K562 (cell line): ENCODE data around the gene PPIL6. TPM values are rescaled to one million over a fixed set of nuclear protein-coding genes. Genes with fewer than 3 reads are reported as not detected.

Source experiments
- ATAC-seq: fragments of 200-7000 bp; cut with Tn5 transposase; 3 replicates; pipeline ENCODE4 v1.9.1; 2020; ENCODE audit warnings: moderate library complexity
- BruUV-seq: library from RNA; stranded (reverse); fragments of 400-500 nt; replicated peaks from 2 replicates; lab custom pipeline; 2021; lab: Mats Ljungman, UMichigan
- CTCF ChIA-PET: fragments of 300-600 bp; formaldehyde crosslinking; extraction: SDS; loops from one replicate; lab custom pipeline; 2021; ENCODE audit warnings: low intra/inter-chr PET ratio; lab: Yijun Ruan, JAX
- POLR2A ChIA-PET: fragments of 300-600, 350-650 bp; sonication (Branson Sonifier 250); formaldehyde crosslinking; extraction: SDS; loops from one replicate; lab custom pipeline; 2021; ENCODE audit warnings: antibody characterized with exemption, inconsistent platforms; lab: Yijun Ruan, JAX
- DNase-seq, 4 experiments: peaks; one replicate each; pipeline versions ENCODE4 v3.0.0 to v3.0.0-alpha.2; 2011 to 2018; ENCODE audit warnings: low spot score in 3 of 4, mixed read lengths in 3 of 4; ENCODE audit errors: extremely low read depth in 1 of 4
- FAIRE-seq: peaks from 2 replicates; lab custom pipeline; 2011; peaks lifted over from hg19 to GRCh38; lab: Jason Lieb, UNC
- H2AFZ ChIP-seq: 2 replicates; pipeline ENCODE4 v1.6.0; 2011; ENCODE audit warnings: low read depth, low read length, control low read depth, inconsistent platforms
- H3K27ac ChIP-seq: fragments of 200-600 bp; 3 replicates; pipeline ENCODE4 v1.8.0; 2011; ENCODE audit warnings: low read depth, mild to moderate bottlenecking, control low read depth, inconsistent platforms, low read length, moderate library complexity, mixed read lengths; ENCODE audit errors: extremely low read depth
- H3K27me3 ChIP-seq, 2 experiments: fragments of 300-600 bp in 1 of 2; 2 replicates in 1 of 2; 3 replicates in 1 of 2; pipeline versions ENCODE4 v1.6.0 to v1.8.0; 2011; ENCODE audit warnings: inconsistent platforms in 2 of 2, low read length in 2 of 2, mild to moderate bottlenecking in 1 of 2, mixed read lengths in 1 of 2, moderate library complexity in 1 of 2; ENCODE audit not compliant: control insufficient read depth in 2 of 2, insufficient read depth in 2 of 2
- H3K36me3 ChIP-seq: fragments of 300-600 bp; 3 replicates; pipeline ENCODE4 v1.8.0; 2011; ENCODE audit warnings: mild to moderate bottlenecking, low read length, inconsistent platforms; ENCODE audit not compliant: control insufficient read depth, insufficient read depth
- H3K4me1 ChIP-seq, 2 experiments: fragments of 200-600 bp in 1 of 2; replicated peaks in 1 of 2; 2 replicates in 1 of 2; 3 replicates in 1 of 2; pipeline versions ENCODE4 v1.5.1 to v1.8.0; 2011; ENCODE audit warnings: inconsistent platforms in 2 of 2, low read length in 2 of 2, mild to moderate bottlenecking in 1 of 2, mixed read lengths in 1 of 2, moderate library complexity in 1 of 2; ENCODE audit not compliant: control insufficient read depth in 2 of 2, insufficient read depth in 2 of 2
- H3K4me2 ChIP-seq: 2 replicates; pipeline ENCODE4 v1.6.1; 2011; ENCODE audit warnings: low read length, control low read depth, inconsistent platforms, mixed read lengths; ENCODE audit not compliant: insufficient read depth
- H3K4me3 ChIP-seq: fragments of 200-600 bp; sonication (generic), shearing (Covaris generic); 2 replicates; pipeline ENCODE4 v1.5.1; 2016; ENCODE audit warnings: control low read depth, inconsistent platforms
- H3K79me2 ChIP-seq: fragments of 200-600 bp; 3 replicates; pipeline ENCODE4 v1.8.0; 2011; ENCODE audit warnings: low read length, inconsistent platforms; ENCODE audit not compliant: control insufficient read depth, insufficient read depth
- H3K9ac ChIP-seq, 2 experiments: 2 replicates each; pipeline versions ENCODE4 v1.6.0 to v1.6.1; 2011; ENCODE audit warnings: low read depth in 2 of 2, low read length in 2 of 2, control low read depth in 1 of 2, inconsistent platforms in 1 of 2, mild to moderate bottlenecking in 1 of 2, mixed read lengths in 1 of 2; ENCODE audit not compliant: insufficient read depth in 1 of 2
- H3K9me1 ChIP-seq: one replicate; pipeline ENCODE4 v1.6.0; 2011; ENCODE audit warnings: inconsistent platforms, mild to moderate bottlenecking, low read length, moderate library complexity; ENCODE audit not compliant: control insufficient read depth, insufficient read depth
- H3K9me3 ChIP-seq: replicated peaks from 2 replicates; pipeline ENCODE4 v1.5.1; 2011; ENCODE audit warnings: low read depth, low read length, inconsistent platforms; ENCODE audit not compliant: control insufficient read depth, insufficient read depth
- H4K20me1 ChIP-seq: replicated peaks from 2 replicates; pipeline ENCODE4 v1.6.1; 2011; ENCODE audit warnings: low read length, inconsistent platforms, mixed read lengths; ENCODE audit not compliant: control insufficient read depth, insufficient read depth
- ARID4B ChIP-seq: sonication (generic); formaldehyde crosslinking; IDR thresholded peaks from 2 replicates; pipeline ENCODE4 v1.8.0; 2022; ENCODE audit warnings: mild to moderate bottlenecking, missing genetic modification reagents
- CEBPB ChIP-seq: fragments of 450-650 bp; IDR thresholded peaks from 2 replicates; pipeline ENCODE4 v1.6.1; 2016; ENCODE audit warnings: missing genetic modification characterization, missing compliant biosample characterization
- CEBPG ChIP-seq, 3 experiments: fragments of 200-800 bp in 1 of 3; sonication (Bioruptor generic) in 1 of 3; sonication (generic) in 1 of 3; formaldehyde crosslinking in 1 of 3; IDR thresholded peaks in 2 of 3; conservative IDR thresholded peaks in 1 of 3; 2 replicates each; pipeline versions ENCODE4 v1.6.1 to v1.8.0; 2016 to 2022; ENCODE audit warnings: missing compliant biosample characterization in 2 of 3, missing genetic modification characterization in 2 of 3, mild to moderate bottlenecking in 1 of 3, missing genetic modification reagents in 1 of 3
- NCOA4 ChIP-seq: fragments of 450-650 bp; IDR thresholded peaks from 2 replicates; pipeline ENCODE4 v1.6.1; 2018; ENCODE audit warnings: mild to moderate bottlenecking; ENCODE audit not compliant: partially characterized antibody
- NFIC ChIP-seq: fragments of 450-650 bp; IDR thresholded peaks from 2 replicates; pipeline ENCODE4 v1.6.1; 2017; ENCODE audit warnings: mild to moderate bottlenecking, inconsistent platforms
- POLR2AphosphoS2 ChIP-seq: IDR thresholded peaks from 2 replicates; pipeline ENCODE4 v1.6.1; 2012; ENCODE audit warnings: low read length, improper control_type of control experiment
- POLR2AphosphoS5 ChIP-seq: IDR thresholded peaks from 2 replicates; pipeline ENCODE4 v1.6.1; 2011; ENCODE audit warnings: mild to moderate bottlenecking, low read depth, low read length, moderate library complexity; ENCODE audit not compliant: control insufficient read depth, insufficient read depth
- POLR3A ChIP-seq: IDR thresholded peaks from 2 replicates; pipeline ENCODE4 v1.6.1; 2011; ENCODE audit warnings: borderline replicate concordance, mild to moderate bottlenecking, moderate library complexity; ENCODE audit not compliant: insufficient read length, insufficient read depth; ENCODE audit errors: extremely low read depth
- SPI1 ChIP-seq: IDR thresholded peaks from 2 replicates; pipeline ENCODE4 v1.6.1; 2011; ENCODE audit warnings: low read depth, low read length, control low read depth, borderline replicate concordance
- ZBTB12 ChIP-seq: fragments of 250-450 bp; sonication (Bioruptor Pico); IDR thresholded peaks from 2 replicates; pipeline ENCODE4 v1.4.0; 2020
- ZBTB2 ChIP-seq: fragments of 450-650 bp; IDR thresholded peaks from 2 replicates; pipeline ENCODE4 v1.6.1; 2016; ENCODE audit warnings: antibody characterized with exemption
- ZKSCAN8 ChIP-seq: fragments of 200-800 bp; sonication (Bioruptor generic); IDR thresholded peaks from 2 replicates; pipeline ENCODE4 v1.6.1; 2016; ENCODE audit warnings: missing genetic modification characterization, missing compliant biosample characterization
- ZNF12 ChIP-seq: sonication (generic); formaldehyde crosslinking; IDR thresholded peaks from 2 replicates; pipeline ENCODE4 v1.4.0; 2020; ENCODE audit warnings: mild to moderate bottlenecking, missing genetic modification reagents
- ZNF583 ChIP-seq: fragments of 250-450 bp; sonication (Bioruptor Pico); IDR thresholded peaks from 2 replicates; pipeline ENCODE4 v1.4.0; 2020
- ZNF696 ChIP-seq: fragments of 250-450 bp; sonication (Bioruptor Pico); conservative IDR thresholded peaks from 2 replicates; pipeline ENCODE4 v1.4.0; 2020; ENCODE audit warnings: mild to moderate bottlenecking, moderate library complexity
- WGBS: fragments of 100-300 bp; shearing (Covaris generic); methylation state at CpG from one replicate; pipeline ENCODE4 v1.1.6; 2016; ENCODE audit warnings: low coverage, mixed read lengths; ENCODE audit not compliant: insufficient coverage; ENCODE audit errors: missing lambda C conversion rate; 5-methylcytosine and 5-hydroxymethylcytosine counted together
- in situ Hi-C: fragments of 300-500 bp; cut with MboI; formaldehyde crosslinking; loops from 4 replicates; pipeline ENCODE4 v1.15.0; 2018; ENCODE audit warnings: inconsistent platforms, mixed read lengths
- intact Hi-C: fragments of 100-400 bp; cut with micrococcal nuclease; formaldehyde crosslinking; loops from 2 replicates; pipeline ENCODE4 v1.14.2; 2022
- polyA plus RNA-seq, 8 experiments: library from polyadenylated mRNA; depleted of rRNA in 4 of 8; stranded (reverse) in 5 of 8; unstranded in 3 of 8; fragments of >200 nt; fragmentation: Nextera tagmentation in 2 of 8; fragmentation: Illumina TruSeq in 1 of 8; extraction: Ambion mirVana in 2 of 8; extraction: Trizol in 1 of 8; gene quantifications; 2 replicates each; pipeline versions ENCODE4 v1.2.1 to v1.2.3, GENCODE V29; 2011 to 2014; ENCODE audit warnings: inconsistent platforms in 1 of 8, missing spikeins in 1 of 8
- total RNA-seq, 7 experiments: library from RNA; depleted of rRNA in 6 of 7; stranded (reverse); fragments of >200 nt in 6 of 7; fragmentation: Illumina TruSeq in 2 of 7; extraction: Trizol in 2 of 7; gene quantifications; 2 replicates each; pipeline versions ENCODE4 v1.2.1 to v1.2.3, GENCODE V29; 2011 to 2021; ENCODE audit warnings: low replicate concordance in 1 of 7

Gene PPIL6
- total and polyA plus RNA-seq, 9 of the 15 experiments (the other 6 are each of a cell fraction or from before 2014, with no cell fraction given), result 0.03 to 0.98 (median 0.41) TPM; not detected in 1

DNA sequence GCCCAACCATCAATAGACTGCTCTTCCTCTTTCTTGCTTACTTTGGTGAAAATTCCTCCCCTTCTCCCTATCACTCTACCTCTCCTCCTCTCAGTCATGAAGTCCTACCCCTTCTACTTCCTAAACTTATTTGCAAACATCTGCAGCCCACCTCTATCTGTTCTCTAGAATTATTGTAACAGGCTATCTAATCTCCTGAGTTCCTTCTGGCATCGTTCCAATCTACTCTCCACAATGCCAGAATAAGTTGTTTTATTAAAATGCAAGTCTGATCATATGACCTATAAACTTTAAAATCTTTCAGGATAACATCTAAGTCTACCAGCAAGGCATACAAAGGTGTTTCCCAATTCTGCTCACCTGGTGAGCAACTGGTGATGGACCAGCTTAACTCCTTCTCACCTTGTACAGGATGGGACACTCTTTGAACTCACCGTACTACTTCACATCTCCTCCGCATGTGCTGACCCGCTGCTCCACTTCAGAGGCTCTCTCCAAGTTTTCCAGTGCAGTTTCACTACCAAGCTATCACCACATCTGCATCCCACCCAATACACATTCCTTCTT, 66.0 kb downstream of the PPIL6 start:
- BruUV-seq, result no TSS peak
- peaks cover 11% of the 10 kb centered on the region; the same call in 1 of the 2 replicates for H4K20me1 ChIP-seq
- no peak overlapping the region; a peak in 1 of 4 replicates for H3K9ac ChIP-seq
- no peaks in the 10 kb centered on the region for H3K9me1 ChIP-seq
- ATAC-seq (no peak), FAIRE-seq (no peak), DNase-seq (no peak)
- H3K36me3 ChIP-seq, result peaks cover 100% of the 10 kb centered on the region
- H3K79me2 ChIP-seq, result peaks cover 94% of the 10 kb centered on the region
- no peaks in the 10 kb centered on the region for H3K9me3 ChIP-seq
- H3K4me1 ChIP-seq, result peaks cover 0 to 25% of the 10 kb centered on the region in 2 experiments; a peak in 2 of 5 replicates
- in situ Hi-C loops (no loop called here), intact Hi-C loops (no loop called here)
- WGBS, result 69% methylated on average over 4 of the region's 4 CpGs
- no peak overlapping the region for H2AFZ ChIP-seq
- CTCF ChIA-PET, result no interaction called here
- POLR2A ChIA-PET, result interaction anchor here (0.7 to 1.4 kb wide), 3 partner anchors 9 to 132 kb away, joined by 3 to 11 read pairs (median 3); partner anchors contain the start of gene CD164
- H3K4me2 ChIP-seq, result no peak overlapping the region
- H3K4me3 ChIP-seq, result no peak overlapping the region
- H3K27me3 ChIP-seq, result no peaks in the 10 kb centered on the region
- H3K27ac ChIP-seq, result no peak overlapping the region
- TF ChIP-seq SPI1 (0 out of 2 replicates have a peak, but pooled peaks have one; percentile 17), POLR2AphosphoS5 (no peak), NFIC (peak; percentile 77), POLR2AphosphoS2 (0 out of 2 replicates have a peak, but pooled peaks have one; percentile 14), CEBPB (tag) (no peak), ZNF696 (CRISPR knock-in tag) (no peak), ZNF12 (CRISPR knock-in tag) (no peak), ZNF583 (CRISPR knock-in tag) (no peak), ZBTB2 (no peak), ZKSCAN8 (CRISPR knock-in tag) (no peak), POLR3A (no peak), NCOA4 (no peak), ARID4B (CRISPR knock-in tag) (no peak), ZBTB12 (CRISPR knock-in tag) (no peak), CEBPG (CRISPR knock-in tag; IDR thresholded peaks at IDR 0.05) (no peak), CEBPG (tag; conservative IDR thresholded peaks at IDR 0.05 in 1 of 2, IDR thresholded peaks at IDR 0.05 in 1 of 2) (no peak)
